ENCODE data around the gene EYA2.

DNA sequence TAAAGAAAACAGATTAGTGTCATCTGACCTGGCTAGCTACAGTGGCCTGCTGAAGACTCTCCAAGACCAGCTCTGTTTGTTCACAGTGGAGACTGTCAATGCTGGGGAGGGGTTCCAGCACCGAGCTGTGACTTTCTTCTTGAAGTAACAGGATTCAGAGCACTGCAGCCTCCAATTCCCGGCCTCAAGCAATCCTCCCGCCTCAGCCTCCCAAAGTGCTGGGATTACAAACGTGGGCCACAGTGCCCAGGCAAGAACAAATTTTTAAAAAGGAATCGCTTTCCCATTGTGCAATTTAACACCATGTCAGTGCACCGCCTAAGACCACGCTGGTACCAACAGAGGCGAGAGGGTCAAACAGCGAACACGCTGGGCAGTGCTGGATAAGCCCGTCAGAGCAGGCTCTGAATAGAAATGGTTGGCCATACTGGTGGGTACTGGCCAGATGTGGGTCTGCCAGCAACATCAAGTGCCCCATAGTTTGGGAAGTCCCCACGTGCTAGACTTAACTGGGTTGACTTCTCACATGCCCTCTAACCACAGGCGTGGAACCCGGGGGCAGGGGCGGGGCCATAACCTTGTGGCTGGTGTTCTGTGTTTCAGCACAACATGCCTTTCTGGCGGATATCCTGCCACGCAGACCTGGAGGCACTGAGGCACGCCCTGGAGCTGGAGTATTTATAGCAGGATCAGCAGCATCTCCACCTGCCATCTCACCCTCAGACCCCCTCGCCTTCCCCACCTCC, 293.0 kb downstream of the EYA2 start:
- TF ChIP-seq, protein P1, sequence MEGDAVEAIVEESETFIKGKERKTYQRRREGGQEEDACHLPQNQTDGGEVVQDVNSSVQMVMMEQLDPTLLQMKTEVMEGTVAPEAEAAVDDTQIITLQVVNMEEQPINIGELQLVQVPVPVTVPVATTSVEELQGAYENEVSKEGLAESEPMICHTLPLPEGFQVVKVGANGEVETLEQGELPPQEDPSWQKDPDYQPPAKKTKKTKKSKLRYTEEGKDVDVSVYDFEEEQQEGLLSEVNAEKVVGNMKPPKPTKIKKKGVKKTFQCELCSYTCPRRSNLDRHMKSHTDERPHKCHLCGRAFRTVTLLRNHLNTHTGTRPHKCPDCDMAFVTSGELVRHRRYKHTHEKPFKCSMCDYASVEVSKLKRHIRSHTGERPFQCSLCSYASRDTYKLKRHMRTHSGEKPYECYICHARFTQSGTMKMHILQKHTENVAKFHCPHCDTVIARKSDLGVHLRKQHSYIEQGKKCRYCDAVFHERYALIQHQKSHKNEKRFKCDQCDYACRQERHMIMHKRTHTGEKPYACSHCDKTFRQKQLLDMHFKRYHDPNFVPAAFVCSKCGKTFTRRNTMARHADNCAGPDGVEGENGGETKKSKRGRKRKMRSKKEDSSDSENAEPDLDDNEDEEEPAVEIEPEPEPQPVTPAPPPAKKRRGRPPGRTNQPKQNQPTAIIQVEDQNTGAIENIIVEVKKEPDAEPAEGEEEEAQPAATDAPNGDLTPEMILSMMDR (conservative IDR thresholded peaks at IDR 0.05; ENCODE audit: low read depth, low read length), result no peak
- TF ChIP-seq EZH2 (IDR thresholded peaks at IDR 0.05; ENCODE audit: borderline replicate concordance, low read depth, low read length, poor library complexity, severe bottlenecking), result no peak

All from A673 (cell line).